Esophagus squamous epithelium (tissue), 4 donors: Measurements from ENCODE around the gene DUSP16.

ENCODE experiments used
- CTCF ChIP-seq, 6 experiments: fragments of 450-650 bp in 4 of 6; fragments of 200-600 bp in 2 of 6; sonication (generic) in 2 of 6; IDR thresholded peaks; one replicate each; pipeline ENCODE4 v1.5.1; 2016 to 2019; ENCODE audit warnings: antibody characterized with exemption in 6 of 6, mild to moderate bottlenecking in 4 of 6, moderate library complexity in 4 of 6
- POLR2A ChIP-seq, 4 donors: fragments of 450-650 bp; IDR thresholded peaks; one replicate each; pipeline ENCODE4 v1.6.1; 2017; ENCODE audit warnings: antibody characterized with exemption in 4 of 4, mild to moderate bottlenecking in 4 of 4, moderate library complexity in 3 of 4

- TF ChIP-seq POLR2A (IDR thresholded peaks at IDR 0.05) (no peak), CTCF (IDR thresholded peaks at IDR 0.05) (no peak)
Observed at GRCh38 chr12:12546314-12546772, 16.3 kb downstream of the DUSP16 start.
